ENCODE measurements around the gene RAB36. TPM values are rescaled to one million over a fixed set of nuclear protein-coding genes. Genes with fewer than 3 reads are reported as not detected.

Gene RAB36, protein sequence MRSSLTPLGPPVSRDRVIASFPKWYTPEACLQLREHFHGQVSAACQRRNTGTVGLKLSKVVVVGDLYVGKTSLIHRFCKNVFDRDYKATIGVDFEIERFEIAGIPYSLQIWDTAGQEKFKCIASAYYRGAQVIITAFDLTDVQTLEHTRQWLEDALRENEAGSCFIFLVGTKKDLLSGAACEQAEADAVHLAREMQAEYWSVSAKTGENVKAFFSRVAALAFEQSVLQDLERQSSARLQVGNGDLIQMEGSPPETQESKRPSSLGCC
- total RNA-seq, result 22.3 TPM

DNA sequence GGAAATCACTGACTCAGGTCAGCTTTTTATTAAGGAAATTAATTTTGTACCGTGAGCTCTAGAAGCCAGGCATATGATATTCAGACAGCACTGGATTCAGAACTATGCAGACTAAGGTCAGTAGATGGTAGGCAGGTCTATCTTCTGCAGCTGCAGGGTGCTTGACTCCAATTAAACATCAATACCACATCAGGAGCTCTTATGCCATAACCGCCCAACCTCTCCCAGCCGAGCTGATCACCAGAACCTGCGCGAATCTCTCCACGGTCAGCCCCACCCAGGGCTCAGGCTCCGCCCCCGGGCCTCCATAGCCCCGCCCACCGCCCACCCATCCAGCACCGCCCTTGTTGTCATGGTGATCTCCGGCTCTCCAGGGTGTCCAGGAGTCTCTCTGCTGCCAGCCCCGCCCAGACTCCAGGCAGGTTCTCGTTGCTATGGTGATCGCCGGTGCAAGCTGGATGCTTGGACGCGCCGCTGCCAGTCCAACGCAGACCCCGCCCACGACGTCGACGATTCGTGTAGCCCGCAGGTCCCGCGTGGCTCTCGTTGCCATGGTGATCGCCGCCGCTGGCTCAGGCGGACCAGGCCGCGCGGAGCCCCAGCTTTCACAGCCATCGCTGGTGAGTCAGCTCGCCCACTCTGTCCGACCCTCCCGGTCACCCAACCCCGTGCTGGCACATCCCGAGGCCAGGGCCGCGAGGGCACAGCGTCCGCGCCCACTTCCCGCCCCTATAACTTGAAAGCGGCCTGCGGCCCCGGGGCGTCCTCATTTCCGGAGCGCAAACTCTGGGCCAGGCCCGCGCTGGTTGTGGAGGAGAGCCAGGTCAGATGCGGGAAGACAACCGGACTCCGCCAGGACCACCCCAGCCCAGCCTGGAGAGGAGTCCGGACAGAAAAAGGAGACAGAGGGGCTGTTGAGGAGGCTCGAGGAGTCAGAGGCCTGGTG is at the start of gene RAB36:
TSS of gene RAB36 (plus strand) at position 546 of the 946 bp plus-strand sequence. CDS start 1,140 bp downstream, outside the sequence.
- DNase-seq (ENCODE audit: low spot score), result peak; percentile 99

DNA sequence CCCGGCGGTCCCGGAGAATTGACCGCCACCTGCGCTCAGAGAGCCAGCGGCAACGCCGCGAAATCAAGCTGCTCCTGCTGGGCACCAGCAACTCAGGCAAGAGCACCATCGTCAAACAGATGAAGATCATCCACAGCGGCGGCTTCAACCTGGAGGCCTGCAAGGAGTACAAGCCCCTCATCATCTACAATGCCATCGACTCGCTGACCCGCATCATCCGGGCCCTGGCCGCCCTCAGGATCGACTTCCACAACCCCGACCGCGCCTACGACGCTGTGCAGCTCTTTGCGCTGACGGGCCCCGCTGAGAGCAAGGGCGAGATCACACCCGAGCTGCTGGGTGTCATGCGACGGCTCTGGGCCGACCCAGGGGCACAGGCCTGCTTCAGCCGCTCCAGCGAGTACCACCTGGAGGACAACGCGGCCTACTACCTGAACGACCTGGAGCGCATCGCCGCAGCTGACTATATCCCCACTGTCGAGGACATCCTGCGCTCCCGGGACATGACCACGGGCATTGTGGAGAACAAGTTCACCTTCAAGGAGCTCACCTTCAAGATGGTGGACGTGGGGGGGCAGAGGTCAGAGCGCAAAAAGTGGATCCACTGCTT is 49.4 kb upstream of the RAB36 start:
- DNase-seq (ENCODE audit: low spot score), result no peak

DNA sequence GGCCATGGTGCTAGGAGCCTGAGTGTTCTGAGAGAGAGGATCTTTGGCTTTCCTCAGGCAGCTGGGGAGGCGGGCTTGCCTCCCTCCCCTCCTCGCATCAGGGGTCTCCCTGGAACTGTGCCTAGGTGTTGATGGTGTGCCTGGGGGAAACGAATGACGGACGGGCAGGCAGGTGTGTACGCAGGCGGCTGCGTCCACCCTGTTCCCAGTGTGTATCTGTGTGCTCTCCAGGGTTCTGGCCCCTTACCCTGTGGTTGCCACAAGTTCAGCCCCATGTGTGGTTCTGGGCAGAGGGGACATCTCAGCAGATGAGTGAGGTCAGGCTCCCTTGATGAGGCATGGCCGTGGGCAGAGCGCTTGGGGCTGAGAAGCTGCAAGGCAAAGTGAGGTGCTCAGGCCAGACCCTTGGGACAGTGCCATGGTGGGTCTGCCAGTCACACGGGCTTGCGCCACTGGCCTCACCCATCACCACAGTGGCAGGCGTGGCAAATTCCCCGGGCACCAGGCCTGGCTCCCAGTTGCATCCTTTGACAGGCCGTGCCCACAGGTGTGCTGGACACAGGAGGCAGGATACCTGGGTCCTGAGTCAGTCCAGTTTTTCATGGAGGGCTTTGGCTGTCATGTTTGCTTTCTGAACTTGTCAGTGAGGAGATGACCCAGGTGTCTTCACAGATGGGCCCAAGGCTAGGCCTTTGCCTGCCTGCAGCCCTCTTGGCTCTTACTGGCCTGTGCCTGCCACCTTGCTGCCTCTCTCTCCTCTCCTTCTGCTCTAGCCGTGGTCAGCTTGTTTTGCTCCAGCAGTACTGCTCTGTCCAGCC is 47.7 kb upstream of the RAB36 start:
- no peak for DNase-seq (ENCODE audit: low spot score)

DNA sequence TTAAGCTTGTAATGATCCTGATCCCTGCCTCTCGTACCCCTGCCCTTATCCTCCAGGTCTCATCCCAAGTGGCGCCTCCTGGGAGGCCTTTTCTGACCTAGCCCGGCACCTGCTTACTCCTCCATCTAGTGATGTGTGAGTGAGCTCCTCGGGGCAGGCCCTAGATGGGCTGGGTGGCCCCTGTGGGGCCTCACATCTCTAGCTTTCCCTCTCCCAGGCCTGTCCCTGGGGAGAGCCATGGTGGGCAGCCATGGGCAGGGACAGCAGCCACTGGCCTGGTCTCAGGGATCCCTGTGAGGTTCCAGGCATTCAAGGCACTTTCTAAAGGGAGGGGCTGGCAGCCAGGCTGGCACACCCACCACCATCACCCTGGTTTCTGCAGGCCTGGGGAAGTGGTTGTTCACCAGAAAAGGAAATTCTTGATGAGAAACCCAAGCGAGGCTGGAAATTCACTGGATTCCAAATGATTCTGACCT is 47.0 kb upstream of the RAB36 start:
- DNase-seq (ENCODE audit: low spot score), result no peak

DNA sequence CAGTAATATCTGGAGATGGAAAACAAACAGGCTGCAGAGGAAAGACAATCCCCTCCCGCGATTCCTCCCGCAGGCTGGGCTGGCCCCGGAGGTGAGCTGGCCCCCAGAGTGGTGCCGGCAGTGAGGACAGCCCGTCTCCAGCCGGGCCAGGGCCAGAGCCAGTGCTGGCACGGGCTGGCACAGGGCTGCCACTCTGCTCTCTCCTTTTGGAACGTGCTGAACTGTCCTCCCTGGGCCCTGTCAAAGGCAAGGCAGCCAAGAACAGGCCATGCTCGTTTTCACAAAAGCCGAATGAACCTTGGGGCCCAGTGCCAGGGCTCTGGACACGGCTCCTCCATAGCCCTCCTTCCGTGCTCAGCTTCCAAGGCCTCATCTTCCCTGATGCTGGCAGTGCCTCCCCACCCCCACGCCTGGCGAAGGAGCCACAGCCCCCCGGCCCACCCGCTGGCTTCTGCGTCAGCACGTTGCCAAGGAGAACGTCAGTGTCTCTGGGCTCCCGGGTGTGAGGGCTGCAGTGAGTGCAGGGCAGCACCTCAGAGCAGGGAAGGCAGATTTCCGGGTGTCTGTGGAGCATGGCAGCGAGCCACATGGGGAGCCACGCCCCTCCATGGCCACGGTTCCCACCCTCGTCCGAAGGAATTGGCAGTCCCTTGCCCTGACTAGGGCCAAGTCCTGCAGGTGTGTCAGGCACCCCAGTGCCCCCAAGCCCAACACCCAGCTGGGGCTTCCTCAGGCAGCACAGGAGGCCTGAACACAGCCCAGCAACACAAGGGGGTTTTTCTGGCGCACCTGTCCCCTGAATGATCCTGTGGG is 46.4 kb upstream of the RAB36 start:
- DNase-seq (ENCODE audit: low spot score), result peak; percentile 68

DNA sequence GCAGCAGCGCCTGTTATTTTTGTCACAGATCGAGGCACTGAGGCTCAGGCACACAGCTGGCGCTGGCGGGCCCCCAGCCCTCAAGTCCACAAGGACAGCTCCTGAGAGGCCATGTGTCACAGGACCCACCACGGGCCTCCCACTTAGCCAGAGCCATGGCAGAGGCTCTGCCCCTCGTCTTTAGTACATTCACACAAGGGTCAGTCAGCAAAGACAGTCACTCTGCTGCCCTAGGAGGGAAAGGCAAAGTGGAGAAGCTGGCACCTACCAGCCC is 45.8 kb upstream of the RAB36 start:
- no peak for DNase-seq (ENCODE audit: low spot score)

DNA sequence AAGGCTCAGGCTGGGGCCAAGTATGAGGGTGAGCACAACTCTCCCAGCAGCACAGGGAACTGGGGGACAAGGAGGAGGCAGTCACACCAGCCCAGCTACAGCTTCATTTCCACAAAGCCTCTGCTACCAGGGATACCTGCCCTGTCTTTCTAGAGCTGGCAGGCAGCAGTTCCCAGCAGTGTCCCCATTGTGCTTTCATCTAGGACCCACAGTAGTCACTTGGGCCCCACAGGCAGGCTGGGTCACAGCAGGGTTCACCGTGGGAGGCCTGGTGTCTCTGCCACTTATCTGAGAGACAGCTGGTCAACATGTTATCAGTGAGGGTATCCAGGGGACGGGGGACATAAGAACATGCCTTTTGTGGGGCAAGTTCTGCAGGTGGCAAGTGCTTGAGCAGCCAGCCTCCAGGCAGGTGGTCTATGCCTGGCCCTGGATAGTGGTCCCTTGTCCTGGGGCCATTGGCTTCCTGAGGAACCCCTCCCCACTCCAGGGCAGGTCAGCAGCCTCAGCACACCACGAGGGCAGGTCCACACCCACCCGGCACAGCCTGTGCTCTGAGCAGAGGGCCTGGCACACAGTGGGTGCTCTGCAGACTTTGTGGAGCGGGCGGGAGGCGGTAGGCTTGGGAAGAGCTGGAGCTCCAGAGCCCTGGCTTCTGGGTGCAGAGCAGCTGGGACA is 45.0 kb upstream of the RAB36 start:
- no peak for DNase-seq (ENCODE audit: low spot score)

DNA sequence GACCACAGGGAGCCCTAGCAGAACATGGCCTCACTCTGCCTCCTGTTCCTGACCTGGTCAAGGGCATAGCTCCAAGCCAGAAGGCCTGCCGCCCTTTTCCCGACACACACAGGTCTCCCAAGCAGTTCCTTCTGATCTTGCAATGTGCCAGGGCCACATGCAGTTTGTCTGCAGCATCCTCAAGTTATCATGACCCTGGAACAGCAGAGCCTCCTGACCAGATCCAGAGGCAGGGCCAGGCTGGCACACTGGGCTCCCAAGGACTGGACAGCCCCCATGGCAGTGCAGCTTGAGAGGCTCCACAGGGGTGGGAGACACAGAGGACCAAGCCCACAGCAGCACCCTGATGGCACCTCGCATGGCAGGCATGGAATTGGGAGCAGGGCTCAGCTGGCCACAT is 43.8 kb upstream of the RAB36 start:
- DNase-seq (ENCODE audit: low spot score), result no peak

DNA sequence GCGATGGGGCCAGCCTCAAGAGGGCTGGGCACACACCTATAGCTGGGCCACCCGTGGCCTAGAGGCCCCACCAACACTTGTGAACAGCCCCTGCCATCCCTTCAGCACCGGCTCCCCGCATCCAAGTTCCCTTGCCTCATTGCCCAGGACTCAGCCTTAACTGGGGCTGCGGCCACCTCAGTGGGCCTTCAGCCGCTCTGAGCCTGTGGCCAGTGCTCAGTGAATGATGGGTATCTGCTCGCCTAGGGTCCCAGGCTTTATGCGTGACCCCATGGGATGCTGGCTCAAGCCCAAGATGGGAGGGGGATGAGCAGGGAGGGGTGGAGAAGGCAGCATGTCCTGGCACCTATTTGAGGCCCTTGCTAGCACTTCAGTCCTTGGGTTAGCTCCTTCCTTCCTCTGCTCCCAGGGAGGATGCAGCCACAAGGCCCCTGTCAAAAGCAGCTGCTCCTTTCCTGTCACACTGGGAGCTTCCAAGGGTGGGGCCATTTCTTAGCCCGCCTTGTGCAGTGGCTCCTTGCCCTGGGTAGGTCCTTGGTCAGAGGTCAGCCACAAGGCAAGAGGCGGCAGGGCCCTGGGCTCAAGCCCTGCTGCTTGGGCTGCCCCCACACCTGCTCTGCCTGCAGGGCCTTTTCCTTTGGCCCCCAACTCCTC is 43.1 kb upstream of the RAB36 start:
- DNase-seq (ENCODE audit: low spot score), result no peak

DNA sequence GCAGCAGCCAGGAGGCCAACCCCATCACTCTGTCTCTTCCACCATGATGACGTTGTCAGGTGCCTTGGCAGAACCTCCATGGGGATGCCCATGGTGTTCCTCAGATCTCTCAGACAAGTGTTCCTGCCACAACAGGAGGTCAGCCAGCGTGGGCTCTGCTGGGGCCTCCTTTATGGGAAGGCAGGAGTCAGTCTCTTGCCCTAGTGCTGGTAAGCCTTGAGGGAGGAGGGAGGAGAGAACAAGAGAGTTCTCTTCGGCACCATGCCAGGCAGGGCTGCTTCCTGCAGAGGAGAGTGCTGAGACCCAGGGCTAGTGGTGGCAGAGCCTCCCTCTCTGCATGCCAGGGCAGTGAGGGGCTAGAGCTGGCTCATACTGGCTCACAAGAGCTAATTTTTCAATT is 42.5 kb upstream of the RAB36 start:
- DNase-seq (ENCODE audit: low spot score), result no peak

DNA sequence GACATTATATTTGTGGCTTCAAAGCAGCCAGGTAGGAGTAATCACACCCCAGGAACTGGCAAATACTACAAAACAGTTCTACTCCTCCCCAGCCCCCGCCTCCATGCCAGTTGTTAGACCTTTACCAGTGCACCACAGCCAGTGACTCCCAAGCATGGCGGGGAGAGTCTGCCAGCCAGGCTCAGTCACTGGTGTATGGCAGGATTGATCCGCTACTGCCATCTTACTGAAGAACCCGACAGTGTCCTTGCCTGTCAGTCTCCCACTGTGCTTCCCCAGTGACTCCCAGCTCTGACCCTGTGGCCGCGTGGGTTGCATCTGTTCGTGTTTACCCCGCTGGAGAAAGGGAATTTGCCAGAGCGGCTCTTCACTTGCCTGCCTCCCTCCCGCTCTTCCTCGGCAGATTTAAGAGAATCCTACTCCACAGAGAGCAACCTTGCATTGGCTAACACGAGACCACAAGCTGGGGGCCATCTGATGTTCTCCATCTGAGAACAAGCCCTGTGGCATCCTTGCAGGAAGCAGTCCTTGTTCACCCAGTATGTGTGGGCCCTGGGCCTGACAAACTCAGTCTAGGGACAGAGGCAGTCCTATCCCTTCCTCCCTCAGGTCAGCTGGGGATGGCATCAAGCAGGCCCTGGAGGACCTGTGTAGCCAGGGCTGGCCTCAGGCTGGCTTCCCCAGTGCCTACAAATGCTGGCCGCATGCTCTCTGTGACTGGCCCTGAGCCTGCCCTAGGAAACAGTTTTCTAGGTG is 41.9 kb upstream of the RAB36 start:
- DNase-seq (ENCODE audit: low spot score), result no peak

DNA sequence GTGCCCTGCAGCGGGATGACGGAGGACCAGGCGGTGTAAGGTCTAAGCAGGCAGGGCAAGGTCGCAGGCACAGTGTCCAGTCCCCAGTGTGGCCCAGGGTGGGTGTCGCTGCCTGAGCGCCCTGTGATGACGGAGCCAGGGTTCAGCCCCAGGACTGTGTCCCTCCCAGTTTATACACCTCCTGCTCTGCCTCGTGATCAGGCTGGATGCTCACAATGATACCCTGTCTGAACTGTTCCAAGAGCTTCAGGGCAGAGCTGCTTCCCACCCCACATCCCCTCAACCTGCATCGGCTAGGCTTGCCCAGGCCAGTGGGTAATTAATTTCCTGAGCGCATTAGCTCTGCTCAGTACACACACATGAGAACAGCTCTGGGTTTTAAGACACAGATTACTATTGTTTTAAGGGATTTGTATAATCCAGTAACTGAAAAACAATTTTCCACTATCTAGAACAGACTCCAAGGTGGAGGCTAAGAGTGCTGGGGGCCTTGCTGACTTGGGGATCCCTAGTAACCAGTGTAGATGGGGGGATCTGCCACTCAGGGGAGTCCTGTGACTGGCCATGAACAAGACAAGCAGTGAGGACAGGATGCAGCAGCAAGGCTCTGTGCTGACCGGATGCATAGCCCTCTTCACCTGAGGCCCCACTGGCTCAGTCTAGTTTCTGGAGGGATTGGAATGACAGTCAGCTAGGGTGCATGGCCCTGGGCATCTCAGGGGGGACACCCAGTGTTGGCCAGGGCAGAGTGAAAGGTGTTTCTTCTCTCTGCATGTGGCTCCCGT is 40.9 kb upstream of the RAB36 start:
- no peak for DNase-seq (ENCODE audit: low spot score)

DNA sequence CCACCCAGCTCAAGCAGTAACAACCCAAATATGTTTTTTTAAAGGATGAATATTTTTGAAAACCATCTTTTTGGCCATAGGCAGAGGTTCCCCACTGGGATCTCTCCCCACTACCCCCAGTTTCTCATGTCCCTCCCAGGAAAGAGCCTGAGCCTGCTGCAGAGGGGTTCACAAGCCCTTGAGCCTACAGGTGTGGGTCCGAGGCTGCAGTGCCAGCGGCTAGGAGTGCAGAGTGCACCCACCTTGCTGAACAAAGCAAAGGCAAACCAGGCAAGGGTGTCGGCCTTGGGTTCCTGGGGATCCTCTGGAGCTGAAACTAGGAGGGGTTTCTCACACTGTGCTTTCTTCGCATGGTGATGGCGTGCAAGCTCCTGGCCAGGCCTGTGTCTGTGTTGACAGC is 40.0 kb upstream of the RAB36 start:
- DNase-seq (ENCODE audit: low spot score), result no peak

DNA sequence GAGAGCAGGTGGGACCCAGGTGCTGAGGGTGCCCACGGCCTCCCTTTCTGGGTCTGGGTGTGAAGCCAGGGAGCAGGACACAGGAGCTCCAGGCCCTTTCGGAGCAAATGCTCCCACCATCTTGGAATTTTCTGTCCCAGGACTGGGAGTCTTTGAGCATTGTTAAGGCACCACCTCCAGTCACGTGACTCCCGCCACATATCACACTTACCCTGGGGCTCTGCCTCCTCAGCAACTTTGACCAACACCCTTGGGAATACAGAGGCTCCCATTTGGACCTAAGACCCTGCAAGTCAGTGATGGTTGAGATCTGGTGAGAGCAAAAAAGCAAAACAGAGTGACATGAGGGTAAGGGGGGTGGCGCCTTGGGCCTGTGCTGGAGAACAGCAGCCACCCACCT is 39.4 kb upstream of the RAB36 start:
- no peak for DNase-seq (ENCODE audit: low spot score)

DNA sequence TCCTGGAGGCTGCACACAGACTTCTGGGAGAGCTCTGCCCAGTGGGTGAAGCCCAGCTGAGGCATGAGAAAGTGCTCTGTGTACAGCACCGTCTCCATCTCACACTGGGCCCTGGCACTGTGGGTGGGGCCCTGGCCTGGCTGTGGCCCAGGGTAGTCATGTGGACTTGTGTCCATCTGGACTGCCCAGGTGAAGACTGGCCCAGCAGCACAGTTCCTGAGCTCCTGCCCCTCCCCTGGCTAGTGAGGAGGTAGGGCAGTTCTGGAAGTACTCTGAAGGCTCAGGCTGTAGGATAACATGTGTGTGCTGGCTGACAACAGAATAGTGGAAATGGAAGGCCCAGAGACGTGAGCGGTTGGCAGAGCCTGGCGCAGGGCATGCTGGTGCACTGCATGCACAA is 38.9 kb upstream of the RAB36 start:
- DNase-seq (ENCODE audit: low spot score), result peak; percentile 82

DNA sequence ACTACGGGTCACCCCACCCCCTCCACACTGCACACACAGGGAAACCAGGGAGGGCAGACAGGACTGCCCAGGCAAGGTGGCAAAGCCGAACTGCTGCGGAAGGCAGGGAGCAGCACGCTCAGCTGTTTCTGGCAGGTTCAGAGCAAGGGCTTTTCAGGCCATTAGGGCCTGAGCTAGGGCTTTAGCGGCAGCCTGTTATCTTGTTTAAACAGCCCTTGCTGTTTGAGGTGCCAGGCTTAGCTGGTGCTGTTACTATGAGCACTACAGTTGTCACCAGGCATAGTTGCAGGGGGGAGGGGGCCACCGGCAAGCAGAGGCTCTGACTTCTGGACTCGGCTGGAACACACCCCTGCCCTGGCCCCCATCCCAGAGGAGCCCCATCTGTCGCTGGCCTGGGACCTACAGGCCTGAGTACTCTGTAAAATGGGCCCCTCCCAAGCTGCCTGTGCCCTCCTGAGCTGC is 38.3 kb upstream of the RAB36 start:
- DNase-seq (ENCODE audit: low spot score), result peak; percentile 19

DNA sequence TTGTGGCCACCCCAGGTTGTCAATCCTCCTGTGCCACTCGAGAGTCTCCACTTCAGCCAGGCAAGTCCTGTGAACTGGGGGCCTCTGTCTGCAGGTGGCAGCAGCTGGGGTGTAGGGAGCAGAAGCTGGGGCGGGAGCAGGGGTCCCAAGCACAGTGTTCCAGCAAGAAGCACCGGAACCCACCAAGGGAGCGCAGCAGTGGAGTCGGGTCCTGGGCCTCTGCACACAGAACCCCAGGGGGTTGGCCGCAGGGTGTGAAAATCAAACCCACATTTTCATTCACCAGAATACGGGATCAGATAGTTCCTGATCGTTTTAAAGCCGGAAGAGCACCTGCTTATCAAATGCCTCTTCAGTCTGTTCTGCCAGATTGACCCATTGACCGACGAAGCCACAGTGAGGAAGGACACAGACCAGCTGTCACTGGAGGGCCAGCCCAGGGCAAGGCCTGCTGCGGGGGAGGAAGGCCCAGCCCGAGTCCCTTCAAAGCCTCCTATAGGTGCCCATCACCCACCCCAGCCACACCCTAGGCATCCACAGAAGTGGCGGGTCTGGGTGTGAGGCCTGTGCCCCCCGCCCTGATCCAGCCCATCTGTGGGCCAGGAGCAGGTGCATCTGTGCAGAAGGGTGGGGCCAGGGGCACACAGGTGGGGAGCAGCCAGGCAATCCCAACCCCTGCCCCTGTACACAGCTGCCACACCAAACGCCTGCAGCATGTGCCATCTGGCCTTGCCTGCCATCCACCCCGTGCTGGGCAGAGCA is 37.6 kb upstream of the RAB36 start:
- no peak for DNase-seq (ENCODE audit: low spot score)
